HCT116 (cell line): ENCODE results near the gene DKK1.

Experiments
- CTCF ChIP-seq, 3 experiments: fragments of 200-600 bp in 1 of 3; sonication (generic) in 1 of 3; IDR thresholded peaks in 2 of 3; conservative IDR thresholded peaks in 1 of 3; 2 replicates each; pipeline ENCODE4 v1.5.1; 2012 to 2017; ENCODE audit warnings: low read depth in 2 of 3, low read length in 2 of 3, antibody characterized with exemption in 1 of 3, borderline replicate concordance in 1 of 3, control low read depth in 1 of 3, mild to moderate bottlenecking in 1 of 3, mixed read lengths in 1 of 3, mixed run types in 1 of 3, moderate library complexity in 1 of 3; ENCODE audit not compliant: insufficient read depth in 1 of 3
- EZH2 ChIP-seq: fragments of 200-600 bp; sonication (generic); IDR thresholded peaks from 2 replicates; pipeline ENCODE4 v1.6.1; 2017; ENCODE audit warnings: antibody characterized with exemption, mixed run types
- FOSL1 ChIP-seq: IDR thresholded peaks from 2 replicates; pipeline ENCODE4 v1.6.1; 2012; ENCODE audit warnings: low read depth
- JUND ChIP-seq: IDR thresholded peaks from 2 replicates; pipeline ENCODE4 v1.6.1; 2012
- POLR2AphosphoS5 ChIP-seq: IDR thresholded peaks from 2 replicates; pipeline ENCODE4 v1.6.1; 2011; ENCODE audit warnings: mild to moderate bottlenecking, low read depth, low read length, moderate library complexity
- RAD21 ChIP-seq: IDR thresholded peaks from 2 replicates; pipeline ENCODE4 v1.6.1; 2012; ENCODE audit warnings: low read depth, mild to moderate bottlenecking
- SIN3A ChIP-seq: IDR thresholded peaks from 2 replicates; pipeline ENCODE4 v1.6.1; 2012; ENCODE audit warnings: low read depth
- ZNF274 ChIP-seq: fragments of 200-500 bp; sonication (Bioruptor generic); IDR thresholded peaks from 2 replicates; pipeline ENCODE4 v1.6.1; 2014; ENCODE audit warnings: mild to moderate bottlenecking, low read depth, low read length, inconsistent platforms
- TF ChIP-seq, protein P1 (sequence below): IDR thresholded peaks from 2 replicates; pipeline ENCODE4 v1.6.1; 2012; ENCODE audit warnings: low read depth
- TF ChIP-seq, protein P2 (sequence below): IDR thresholded peaks from 2 replicates; pipeline ENCODE4 v1.6.1; 2011; ENCODE audit warnings: mild to moderate bottlenecking, low read length, moderate library complexity; ENCODE audit not compliant: insufficient replicate concordance; ENCODE audit errors: extremely low read depth

DNA sequence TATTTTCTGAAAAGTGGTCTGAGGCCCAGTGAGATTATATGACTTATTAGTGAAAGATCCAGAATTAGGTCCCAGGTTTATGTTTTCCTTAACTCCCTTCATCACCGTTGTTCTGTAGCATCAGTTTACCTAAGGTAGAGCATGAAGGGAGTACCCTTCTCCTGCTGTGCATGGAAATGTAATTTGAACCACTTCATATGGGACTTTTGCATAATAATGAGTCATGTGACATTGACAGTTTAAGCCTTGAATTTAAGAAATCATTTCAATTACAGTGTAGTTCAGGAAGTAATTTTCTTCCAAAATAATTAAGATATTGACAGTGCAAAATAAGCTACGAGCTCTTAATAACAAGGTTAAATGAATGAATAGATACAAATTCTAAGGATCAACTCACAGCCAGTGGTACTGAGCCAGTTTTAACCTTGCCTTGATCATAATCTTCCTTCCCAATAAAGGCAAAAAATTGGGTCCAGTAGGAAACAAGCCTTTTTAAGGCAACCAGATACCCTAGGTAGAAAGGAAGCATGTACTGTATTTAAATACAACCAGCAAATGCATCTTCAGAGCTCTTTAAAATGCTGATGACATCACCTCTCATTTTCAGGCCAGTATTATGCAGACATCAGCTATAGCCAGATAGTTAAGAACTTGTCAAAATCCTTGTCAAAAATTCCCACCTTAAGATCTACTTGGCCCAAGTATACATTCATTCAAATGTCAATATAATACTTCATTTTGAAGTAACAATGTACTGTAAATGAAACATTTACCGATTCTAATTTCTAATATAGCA lies 48.8 kb upstream of the DKK1 start:
- TF ChIP-seq CTCF (IDR thresholded peaks at IDR 0.05 in 2 of 3, conservative IDR thresholded peaks at IDR 0.05 in 1 of 3; ENCODE audit: borderline replicate concordance in 1 of 3, insufficient read depth in 1 of 3, low read depth in 2 of 3, low read length in 2 of 3) (no peak), POLR2AphosphoS5 (no peak), FOSL1 (no peak), EZH2 (no peak), JUND (no peak), SIN3A (no peak), ZNF274 (no peak), RAD21 (no peak)
- TF ChIP-seq, protein P1, sequence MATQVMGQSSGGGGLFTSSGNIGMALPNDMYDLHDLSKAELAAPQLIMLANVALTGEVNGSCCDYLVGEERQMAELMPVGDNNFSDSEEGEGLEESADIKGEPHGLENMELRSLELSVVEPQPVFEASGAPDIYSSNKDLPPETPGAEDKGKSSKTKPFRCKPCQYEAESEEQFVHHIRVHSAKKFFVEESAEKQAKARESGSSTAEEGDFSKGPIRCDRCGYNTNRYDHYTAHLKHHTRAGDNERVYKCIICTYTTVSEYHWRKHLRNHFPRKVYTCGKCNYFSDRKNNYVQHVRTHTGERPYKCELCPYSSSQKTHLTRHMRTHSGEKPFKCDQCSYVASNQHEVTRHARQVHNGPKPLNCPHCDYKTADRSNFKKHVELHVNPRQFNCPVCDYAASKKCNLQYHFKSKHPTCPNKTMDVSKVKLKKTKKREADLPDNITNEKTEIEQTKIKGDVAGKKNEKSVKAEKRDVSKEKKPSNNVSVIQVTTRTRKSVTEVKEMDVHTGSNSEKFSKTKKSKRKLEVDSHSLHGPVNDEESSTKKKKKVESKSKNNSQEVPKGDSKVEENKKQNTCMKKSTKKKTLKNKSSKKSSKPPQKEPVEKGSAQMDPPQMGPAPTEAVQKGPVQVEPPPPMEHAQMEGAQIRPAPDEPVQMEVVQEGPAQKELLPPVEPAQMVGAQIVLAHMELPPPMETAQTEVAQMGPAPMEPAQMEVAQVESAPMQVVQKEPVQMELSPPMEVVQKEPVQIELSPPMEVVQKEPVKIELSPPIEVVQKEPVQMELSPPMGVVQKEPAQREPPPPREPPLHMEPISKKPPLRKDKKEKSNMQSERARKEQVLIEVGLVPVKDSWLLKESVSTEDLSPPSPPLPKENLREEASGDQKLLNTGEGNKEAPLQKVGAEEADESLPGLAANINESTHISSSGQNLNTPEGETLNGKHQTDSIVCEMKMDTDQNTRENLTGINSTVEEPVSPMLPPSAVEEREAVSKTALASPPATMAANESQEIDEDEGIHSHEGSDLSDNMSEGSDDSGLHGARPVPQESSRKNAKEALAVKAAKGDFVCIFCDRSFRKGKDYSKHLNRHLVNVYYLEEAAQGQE = no peak
- TF ChIP-seq, protein P2, sequence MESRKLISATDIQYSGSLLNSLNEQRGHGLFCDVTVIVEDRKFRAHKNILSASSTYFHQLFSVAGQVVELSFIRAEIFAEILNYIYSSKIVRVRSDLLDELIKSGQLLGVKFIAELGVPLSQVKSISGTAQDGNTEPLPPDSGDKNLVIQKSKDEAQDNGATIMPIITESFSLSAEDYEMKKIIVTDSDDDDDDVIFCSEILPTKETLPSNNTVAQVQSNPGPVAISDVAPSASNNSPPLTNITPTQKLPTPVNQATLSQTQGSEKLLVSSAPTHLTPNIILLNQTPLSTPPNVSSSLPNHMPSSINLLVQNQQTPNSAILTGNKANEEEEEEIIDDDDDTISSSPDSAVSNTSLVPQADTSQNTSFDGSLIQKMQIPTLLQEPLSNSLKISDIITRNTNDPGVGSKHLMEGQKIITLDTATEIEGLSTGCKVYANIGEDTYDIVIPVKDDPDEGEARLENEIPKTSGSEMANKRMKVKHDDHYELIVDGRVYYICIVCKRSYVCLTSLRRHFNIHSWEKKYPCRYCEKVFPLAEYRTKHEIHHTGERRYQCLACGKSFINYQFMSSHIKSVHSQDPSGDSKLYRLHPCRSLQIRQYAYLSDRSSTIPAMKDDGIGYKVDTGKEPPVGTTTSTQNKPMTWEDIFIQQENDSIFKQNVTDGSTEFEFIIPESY = no peak
